NCI-H187 (cell line): ENCODE data around the gene SHCBP1L.

Experiments
- DNase-seq, 2 experiments: peaks; one replicate each; lab custom pipeline; 2025; lab: John Stamatoyannopoulos, UW

Gene SHCBP1L

GRCh38 chr1:182952677-182953444, at the start of gene SHCBP1L:
TSS of gene SHCBP1L (minus strand) at chr1:182953166. CDS start at chr1:182953133, 33 bp downstream.
- no peak for DNase-seq

- DNase-seq, result no peak
Observed at GRCh38 chr1:183002267-183002666, 49.3 kb upstream of the SHCBP1L start.

- no peak for DNase-seq
Observed at GRCh38 chr1:183000167-183000962, 47.4 kb upstream of the SHCBP1L start.

DNA sequence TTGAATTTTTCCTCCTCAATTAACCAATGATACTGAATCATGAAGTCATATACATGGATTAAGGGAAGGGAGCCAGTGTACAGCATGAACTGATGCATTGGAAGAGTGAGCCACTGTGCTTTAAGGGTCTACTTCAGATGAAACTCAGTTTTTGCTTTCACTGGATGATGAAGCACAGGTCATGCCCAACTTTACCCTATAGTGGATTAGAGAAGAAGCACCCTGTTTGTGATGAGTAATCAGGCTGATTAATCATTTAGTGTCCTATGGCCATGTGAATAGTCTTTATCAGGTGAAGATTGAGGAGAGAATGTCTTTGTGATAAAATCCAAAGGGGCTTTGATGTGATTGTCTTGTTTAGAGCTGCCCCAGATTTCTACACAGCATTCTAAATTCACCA, 45.5 kb upstream of the SHCBP1L start:
- no peak for DNase-seq

GRCh38 chr1:182996816-182997215, 43.9 kb upstream of the SHCBP1L start:
- DNase-seq, result no peak

DNA sequence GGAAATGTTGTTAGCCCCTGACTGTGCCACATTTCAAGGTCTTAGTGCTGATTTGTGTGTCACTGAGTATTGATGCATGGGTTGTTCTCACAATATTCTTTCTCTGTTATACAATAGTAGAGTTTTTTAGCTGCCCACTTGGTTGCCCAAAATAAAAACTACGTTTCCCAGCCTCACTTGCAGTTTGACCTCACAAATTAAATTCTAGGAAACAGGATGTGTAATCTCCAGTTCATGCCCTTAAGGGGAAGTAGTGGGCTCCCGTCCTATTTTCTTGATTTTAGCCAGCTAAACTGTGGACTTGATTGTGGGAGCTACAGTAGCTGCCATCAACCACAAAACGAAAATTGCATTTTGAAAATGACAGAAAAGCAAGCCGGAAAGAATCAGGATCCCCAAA, 42.9 kb upstream of the SHCBP1L start:
- no peak for DNase-seq

DNA sequence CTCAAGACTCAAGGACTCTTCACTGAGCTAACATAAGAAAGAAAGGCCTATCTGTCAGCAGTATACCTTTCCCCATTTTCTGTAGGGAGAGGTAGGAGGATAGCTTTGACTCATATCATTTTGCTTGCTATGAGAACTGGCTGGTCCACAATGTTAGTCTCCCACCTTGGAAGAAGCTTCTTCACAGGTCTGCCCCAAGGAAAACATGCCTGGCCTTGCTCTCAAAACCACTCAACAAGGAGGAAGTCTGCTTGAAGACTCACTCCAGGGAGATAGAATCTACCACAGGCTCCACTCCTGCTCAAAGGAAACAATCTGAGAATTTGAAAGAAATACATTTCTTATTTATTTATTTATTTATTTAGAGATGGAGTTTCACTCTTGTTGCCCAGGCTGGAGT, 40.8 kb upstream of the SHCBP1L start:
- DNase-seq, result no peak

DNA sequence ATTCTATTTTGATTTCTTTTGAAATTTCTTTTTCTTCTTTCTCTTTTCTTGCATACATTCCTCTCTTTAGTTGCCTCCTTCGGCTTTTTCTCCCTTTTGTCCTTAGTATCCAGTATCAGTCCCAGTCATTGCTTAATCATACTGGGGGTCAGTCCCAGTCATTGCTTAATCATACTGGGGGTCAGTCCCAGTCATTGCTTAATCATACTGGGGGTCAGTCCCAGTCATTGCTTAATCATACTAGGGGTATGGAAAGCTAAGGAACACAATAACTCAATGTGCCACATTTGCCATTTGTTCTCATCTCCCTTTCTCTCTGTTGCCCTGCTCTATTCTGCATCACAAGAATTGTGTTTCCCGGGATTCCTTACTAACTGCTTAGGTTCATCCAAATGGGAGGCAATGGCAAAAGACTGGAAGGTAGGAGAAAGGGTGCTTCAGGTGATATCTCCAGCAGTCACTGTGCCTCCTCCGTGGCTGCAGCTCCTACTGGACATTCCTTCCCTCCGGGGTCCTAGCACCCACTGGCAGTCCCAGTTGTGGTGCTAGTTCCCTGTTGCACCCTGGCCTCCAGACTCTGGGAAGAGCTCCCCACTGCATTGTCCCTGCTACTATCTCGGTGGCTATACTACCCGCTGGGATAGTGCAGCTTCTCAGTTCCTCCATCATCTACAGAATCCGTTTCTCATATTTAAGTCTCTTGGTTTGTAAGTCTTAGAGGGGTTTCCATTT, 37.6 kb upstream of the SHCBP1L start:
- no peak for DNase-seq

GRCh38 chr1:182985876-182986275, 32.9 kb upstream of the SHCBP1L start:
- DNase-seq, result no peak

- no peak for DNase-seq
Observed at GRCh38 chr1:182984621-182985020, 31.7 kb upstream of the SHCBP1L start.

DNA sequence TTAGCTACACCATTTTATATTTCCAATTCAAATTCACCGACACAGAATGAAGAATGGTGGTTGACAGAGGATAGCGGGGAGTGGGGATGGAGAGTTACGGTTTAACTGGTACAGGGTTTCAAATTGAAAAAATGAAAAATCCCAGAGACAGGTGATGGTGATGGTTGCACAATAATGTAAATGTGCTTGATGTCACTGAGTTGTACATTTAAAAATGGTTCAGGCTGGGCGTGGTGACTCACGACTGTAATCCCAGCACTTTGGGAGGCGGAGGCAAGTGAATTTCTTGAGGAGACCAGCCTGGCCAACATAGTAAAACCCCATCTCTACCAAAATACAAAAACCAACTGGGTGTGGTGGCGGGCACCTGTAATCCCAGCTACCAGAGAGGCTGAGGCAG, 31.2 kb upstream of the SHCBP1L start:
- no peak for DNase-seq

GRCh38 chr1:182978151-182978853, 25.3 kb upstream of the SHCBP1L start:
- DNase-seq, result no peak

- no peak for DNase-seq
Observed at GRCh38 chr1:182977480-182977879, 24.5 kb upstream of the SHCBP1L start.

- DNase-seq, result no peak
Observed at GRCh38 chr1:182974506-182975191, 21.7 kb upstream of the SHCBP1L start.

GRCh38 chr1:182972829-182973228, 19.9 kb upstream of the SHCBP1L start:
- no peak for DNase-seq

DNA sequence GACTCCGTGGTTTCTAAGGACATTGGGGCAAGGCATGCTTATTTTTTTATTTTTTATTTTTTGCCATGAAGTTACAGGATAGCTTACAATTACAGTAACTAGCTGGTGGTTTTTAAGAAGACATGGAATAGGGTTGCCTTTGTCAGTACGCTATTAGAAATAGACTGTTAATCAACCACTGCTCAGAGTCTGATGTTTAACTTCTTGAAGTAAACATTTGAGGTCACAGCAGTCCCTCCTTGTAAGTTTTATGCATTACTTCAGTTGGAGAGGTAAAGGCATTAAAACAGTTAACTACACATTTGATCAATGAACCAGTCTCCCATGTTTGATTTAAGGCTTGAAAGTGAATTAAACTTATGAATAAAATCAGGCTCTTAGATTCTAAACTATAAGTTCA, 19.3 kb upstream of the SHCBP1L start:
- DNase-seq, result no peak

GRCh38 chr1:182971219-182971618, 18.3 kb upstream of the SHCBP1L start:
- no peak for DNase-seq

- no peak for DNase-seq
Observed at GRCh38 chr1:182968836-182969734, 16.1 kb upstream of the SHCBP1L start.

- DNase-seq, result no peak
Observed at GRCh38 chr1:182968151-182968741, 15.3 kb upstream of the SHCBP1L start.

GRCh38 chr1:182965861-182966260, 12.9 kb upstream of the SHCBP1L start:
- no peak for DNase-seq
